Endodermal cell (in vitro differentiated cells): ENCODE data around the gene POLA2. TPM values are rescaled to one million over a fixed set of nuclear protein-coding genes. Genes with fewer than 3 reads are reported as not detected.

Source experiments
- DNase-seq: peaks from one replicate; pipeline ENCODE4 v3.0.0-alpha.2; 2017
- H3K27ac ChIP-seq: 2 replicates; pipeline ENCODE4 v1.5.1; 2013; ENCODE audit warnings: mild to moderate bottlenecking, low read depth, low read length, moderate library complexity
- H3K27me3 ChIP-seq: 2 replicates; pipeline ENCODE4 v1.6.1; 2013; ENCODE audit warnings: mild to moderate bottlenecking, low read length, moderate library complexity; ENCODE audit not compliant: insufficient read depth, control insufficient read depth, poor library complexity, severe bottlenecking
- H3K36me3 ChIP-seq: 2 replicates; pipeline ENCODE4 v1.7.0; 2013; ENCODE audit warnings: mild to moderate bottlenecking, low read length, moderate library complexity; ENCODE audit not compliant: control insufficient read depth, insufficient read depth
- H3K4me1 ChIP-seq: one replicate; pipeline ENCODE4 v1.7.0; 2013; ENCODE audit warnings: low read length; ENCODE audit not compliant: control insufficient read depth, insufficient read depth
- H3K4me3 ChIP-seq: 2 replicates; pipeline ENCODE4 v1.5.1; 2013; ENCODE audit warnings: mild to moderate bottlenecking, low read length, moderate library complexity
- H3K9ac ChIP-seq: 2 replicates; pipeline ENCODE4 v1.6.1; 2013; ENCODE audit warnings: mild to moderate bottlenecking, low read length, moderate library complexity; ENCODE audit not compliant: poor library complexity, severe bottlenecking; ENCODE audit errors: extremely low read depth
- H3K9me3 ChIP-seq: 2 replicates; pipeline ENCODE4 v1.6.1; 2013; ENCODE audit warnings: mild to moderate bottlenecking, low read length, moderate library complexity; ENCODE audit not compliant: control insufficient read depth
- H3K27ac Mint-ChIP-seq: 2 replicates; pipeline ENCODE4 v1.8.0; 2020; ENCODE audit warnings: mixed read lengths
- H3K27me3 Mint-ChIP-seq: 2 replicates; pipeline ENCODE4 v1.8.0; 2021; ENCODE audit warnings: mild to moderate bottlenecking, mixed read lengths; ENCODE audit not compliant: insufficient read depth
- H3K36me3 Mint-ChIP-seq: 2 replicates; pipeline ENCODE4 v1.8.0; 2020; ENCODE audit warnings: low read depth, mixed read lengths
- H3K4me1 Mint-ChIP-seq: 2 replicates; pipeline ENCODE4 v1.8.0; 2020; ENCODE audit warnings: mixed read lengths
- H3K4me3 Mint-ChIP-seq: 2 replicates; pipeline ENCODE4 v1.8.0; 2020; ENCODE audit warnings: mild to moderate bottlenecking, moderate library complexity, mixed read lengths
- H3K9me3 Mint-ChIP-seq: 2 replicates; pipeline ENCODE4 v1.8.0; 2020; ENCODE audit warnings: mild to moderate bottlenecking, mixed read lengths
- WGBS, 2 experiments: methylation state at CpG; one replicate each; pipeline versions ENCODE4 v1.1.5 to v1.1.7; 2013; ENCODE audit warnings: missing lambda C conversion rate in 2 of 2, mixed read lengths in 1 of 2; ENCODE audit not compliant: insufficient coverage in 1 of 2, insufficient read length in 1 of 2; 5-methylcytosine and 5-hydroxymethylcytosine counted together
- total RNA-seq, 2 donors: library from RNA; stranded (reverse); fragmentation: NEBNext Ultra II Directional in 1 of 2; extraction: Animal tissue kit (Norgen Biotek cat#: 25700) in 1 of 2; gene quantifications; 2 replicates in 1 of 2; 3 replicates in 1 of 2; pipeline ENCODE4 v1.2.1, GENCODE V29; 2021
- TF ChIP-seq, protein P1 (sequence below): fragments of 200-600 bp; sonication (generic); conservative IDR thresholded peaks from 2 replicates; pipeline ENCODE4 v1.5.0; 2021; ENCODE audit warnings: antibody characterized with exemption, mild to moderate bottlenecking

Gene POLA2
- total RNA-seq, 2 donors from 2014 or later = 42.2 to 65.0 TPM

GRCh38 chr11:65305501-65306268, 43.9 kb downstream of the POLA2 start:
- TF ChIP-seq, protein P1, sequence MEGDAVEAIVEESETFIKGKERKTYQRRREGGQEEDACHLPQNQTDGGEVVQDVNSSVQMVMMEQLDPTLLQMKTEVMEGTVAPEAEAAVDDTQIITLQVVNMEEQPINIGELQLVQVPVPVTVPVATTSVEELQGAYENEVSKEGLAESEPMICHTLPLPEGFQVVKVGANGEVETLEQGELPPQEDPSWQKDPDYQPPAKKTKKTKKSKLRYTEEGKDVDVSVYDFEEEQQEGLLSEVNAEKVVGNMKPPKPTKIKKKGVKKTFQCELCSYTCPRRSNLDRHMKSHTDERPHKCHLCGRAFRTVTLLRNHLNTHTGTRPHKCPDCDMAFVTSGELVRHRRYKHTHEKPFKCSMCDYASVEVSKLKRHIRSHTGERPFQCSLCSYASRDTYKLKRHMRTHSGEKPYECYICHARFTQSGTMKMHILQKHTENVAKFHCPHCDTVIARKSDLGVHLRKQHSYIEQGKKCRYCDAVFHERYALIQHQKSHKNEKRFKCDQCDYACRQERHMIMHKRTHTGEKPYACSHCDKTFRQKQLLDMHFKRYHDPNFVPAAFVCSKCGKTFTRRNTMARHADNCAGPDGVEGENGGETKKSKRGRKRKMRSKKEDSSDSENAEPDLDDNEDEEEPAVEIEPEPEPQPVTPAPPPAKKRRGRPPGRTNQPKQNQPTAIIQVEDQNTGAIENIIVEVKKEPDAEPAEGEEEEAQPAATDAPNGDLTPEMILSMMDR = no peak
- H3K9me3 Mint-ChIP-seq = no peaks in the 10 kb centered on the region
- no peaks in the 10 kb centered on the region for H3K27me3 ChIP-seq
- no peak overlapping the region for H3K27ac Mint-ChIP-seq
- H3K27ac ChIP-seq = no peak overlapping the region
- WGBS, 2 experiments = 94 to 95% methylated on average over 15 to 17 of the region's 17 CpGs
- H3K4me3 Mint-ChIP-seq = no peak overlapping the region
- peaks cover under 1% of the 10 kb centered on the region for H3K4me1 Mint-ChIP-seq
- no peak for DNase-seq
- peaks cover 6% of the 10 kb centered on the region for H3K36me3 Mint-ChIP-seq
- no peaks in the 10 kb centered on the region for H3K9me3 ChIP-seq
- peaks cover 10% of the 10 kb centered on the region for H3K27me3 Mint-ChIP-seq
- no peak overlapping the region for H3K4me3 ChIP-seq
- H3K4me1 ChIP-seq = peaks cover 3% of the 10 kb centered on the region
- H3K9ac ChIP-seq = no peak overlapping the region
- H3K36me3 ChIP-seq = no peaks in the 10 kb centered on the region

DNA sequence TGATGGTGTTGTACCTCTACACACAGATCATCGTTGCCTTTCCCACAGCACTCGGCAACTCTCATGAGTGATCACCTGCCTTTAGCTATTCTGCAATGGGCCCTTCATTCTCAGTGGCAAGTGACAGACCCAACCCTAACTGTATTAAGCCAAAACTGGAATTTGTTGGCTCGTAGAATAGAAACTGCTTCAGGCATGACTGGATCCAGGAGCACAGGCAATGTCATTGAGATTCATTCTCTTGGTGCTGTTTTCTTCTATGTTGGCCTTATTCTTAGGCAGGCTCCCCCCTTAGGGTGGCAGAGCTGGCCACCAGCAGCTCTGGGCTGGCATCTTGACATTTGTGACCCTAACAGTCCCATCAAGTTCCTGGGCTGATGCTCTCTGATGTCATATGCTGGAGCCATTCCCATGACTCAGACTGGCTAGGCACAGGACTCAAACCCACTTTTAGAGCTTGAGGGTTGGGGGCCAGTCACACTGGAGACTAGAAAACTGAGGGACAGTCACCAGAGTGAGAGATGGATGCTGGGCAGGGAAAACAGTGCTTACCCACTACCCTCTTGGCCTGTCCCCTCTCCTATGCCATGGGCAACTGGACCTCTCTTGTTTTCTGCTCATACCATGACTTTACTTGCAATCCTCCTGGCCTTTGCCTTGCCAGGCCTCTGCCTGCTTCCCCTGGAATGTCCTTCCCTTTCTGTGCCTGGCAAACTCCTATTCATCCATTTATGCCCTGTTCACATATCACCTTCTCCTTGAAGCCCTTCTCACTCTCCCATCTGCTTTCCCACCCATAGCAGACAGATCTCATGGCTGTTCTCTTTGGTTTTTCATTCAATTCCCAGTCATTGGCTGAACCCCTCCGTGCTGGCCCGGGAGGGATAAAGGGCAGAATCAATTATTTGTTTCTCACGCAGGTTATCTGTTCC, 45.8 kb downstream of the POLA2 start:
- no peaks in the 10 kb centered on the region for H3K36me3 ChIP-seq
- Mint-ChIP-seq H3K27ac (no peak overlapping the region), H3K9me3 (no peaks in the 10 kb centered on the region), H3K36me3 (peaks cover 6% of the 10 kb centered on the region), H3K4me1 (peaks cover 1% of the 10 kb centered on the region), H3K27me3 (peaks cover 23% of the 10 kb centered on the region), H3K4me3 (no peak overlapping the region)
- DNase-seq = no peak
- H3K9ac ChIP-seq = no peak overlapping the region
- TF ChIP-seq, protein P1 = no peak
- no peak overlapping the region for H3K27ac ChIP-seq
- WGBS, 2 experiments = 92 to 96% methylated on average over 4 to 6 of the region's 6 CpGs
- no peaks in the 10 kb centered on the region for H3K27me3 ChIP-seq
- no peaks in the 10 kb centered on the region for H3K9me3 ChIP-seq
- no peak overlapping the region for H3K4me3 ChIP-seq
- peaks cover 3% of the 10 kb centered on the region for H3K4me1 ChIP-seq

GRCh38 chr11:65308281-65308891, 46.6 kb downstream of the POLA2 start:
- H3K36me3 Mint-ChIP-seq = peaks cover 6% of the 10 kb centered on the region
- H3K9me3 ChIP-seq = no peaks in the 10 kb centered on the region
- no peaks in the 10 kb centered on the region for H3K9me3 Mint-ChIP-seq
- TF ChIP-seq, protein P1 = no peak
- H3K4me1 Mint-ChIP-seq = peaks cover 1% of the 10 kb centered on the region
- H3K27me3 ChIP-seq = peaks cover 3% of the 10 kb centered on the region
- no peaks in the 10 kb centered on the region for H3K36me3 ChIP-seq
- H3K4me3 Mint-ChIP-seq = no peak overlapping the region
- H3K27me3 Mint-ChIP-seq = peaks cover 31% of the 10 kb centered on the region
- no peak overlapping the region for H3K9ac ChIP-seq
- peak; percentile 49 for DNase-seq
- H3K4me3 ChIP-seq = no peak overlapping the region
- H3K27ac Mint-ChIP-seq = no peak overlapping the region
- no peak overlapping the region for H3K27ac ChIP-seq
- peaks cover 3% of the 10 kb centered on the region for H3K4me1 ChIP-seq
- 68 to 83% methylated on average over 3 to 7 of the region's 7 CpGs for WGBS, 2 experiments
